ENCODE measurements around the gene UBAC2.

DNA sequence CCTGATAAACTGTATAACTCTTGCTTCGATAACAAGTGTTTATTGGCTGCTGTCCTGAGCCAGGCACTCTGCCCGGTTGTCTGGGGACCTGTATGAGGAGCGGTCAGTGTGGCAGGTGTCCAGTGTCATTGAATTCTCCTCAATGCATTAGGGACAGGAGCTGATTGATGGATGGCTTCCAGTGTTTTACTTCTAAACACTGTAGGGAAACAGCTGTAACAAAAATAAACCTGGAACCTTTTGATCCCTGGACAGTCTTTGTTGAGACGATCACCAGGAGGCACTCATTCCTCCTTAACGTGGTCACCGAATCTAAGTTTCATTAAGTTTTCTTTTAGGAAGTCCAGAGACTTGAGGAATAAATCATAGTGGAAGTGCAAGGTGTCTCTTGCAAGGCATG is 17.9 kb downstream of the UBAC2 start:
- TF ChIP-seq, protein P1, sequence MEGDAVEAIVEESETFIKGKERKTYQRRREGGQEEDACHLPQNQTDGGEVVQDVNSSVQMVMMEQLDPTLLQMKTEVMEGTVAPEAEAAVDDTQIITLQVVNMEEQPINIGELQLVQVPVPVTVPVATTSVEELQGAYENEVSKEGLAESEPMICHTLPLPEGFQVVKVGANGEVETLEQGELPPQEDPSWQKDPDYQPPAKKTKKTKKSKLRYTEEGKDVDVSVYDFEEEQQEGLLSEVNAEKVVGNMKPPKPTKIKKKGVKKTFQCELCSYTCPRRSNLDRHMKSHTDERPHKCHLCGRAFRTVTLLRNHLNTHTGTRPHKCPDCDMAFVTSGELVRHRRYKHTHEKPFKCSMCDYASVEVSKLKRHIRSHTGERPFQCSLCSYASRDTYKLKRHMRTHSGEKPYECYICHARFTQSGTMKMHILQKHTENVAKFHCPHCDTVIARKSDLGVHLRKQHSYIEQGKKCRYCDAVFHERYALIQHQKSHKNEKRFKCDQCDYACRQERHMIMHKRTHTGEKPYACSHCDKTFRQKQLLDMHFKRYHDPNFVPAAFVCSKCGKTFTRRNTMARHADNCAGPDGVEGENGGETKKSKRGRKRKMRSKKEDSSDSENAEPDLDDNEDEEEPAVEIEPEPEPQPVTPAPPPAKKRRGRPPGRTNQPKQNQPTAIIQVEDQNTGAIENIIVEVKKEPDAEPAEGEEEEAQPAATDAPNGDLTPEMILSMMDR (IDR thresholded peaks at IDR 0.05; ENCODE audit: low read depth, low read length, missing input control): no peak
- TF ChIP-seq GABPA (IDR thresholded peaks at IDR 0.05 in 1 of 2, conservative IDR thresholded peaks at IDR 0.05 in 1 of 2) (no peak), TAF1 (conservative IDR thresholded peaks at IDR 0.05) (no peak), YY1 (IDR thresholded peaks at IDR 0.05) (no peak)
